Mucosa of stomach (tissue), 1 donor: Measurements from ENCODE around the gene ACTN3.
"Not testable (repeated sequence)": the region's sequence is repeated elsewhere in the genome, so short reads cannot be mapped to it uniquely, and the experiment has no call there.

ENCODE experiments used
- H3K27me3 ChIP-seq: one replicate; pipeline ENCODE4 v1.7.0; 2013; ENCODE audit warnings: mild to moderate bottlenecking, low read length; ENCODE audit not compliant: control insufficient read depth, insufficient read depth
- H3K36me3 ChIP-seq: one replicate; pipeline ENCODE4 v1.7.0; 2013; ENCODE audit warnings: low read length; ENCODE audit not compliant: control insufficient read depth, insufficient read depth
- H3K4me1 ChIP-seq: one replicate; pipeline ENCODE4 v1.7.0; 2013; ENCODE audit warnings: mild to moderate bottlenecking, low read length; ENCODE audit not compliant: control insufficient read depth, insufficient read depth
- H3K4me3 ChIP-seq: one replicate; pipeline ENCODE4 v1.7.0; 2013; ENCODE audit warnings: low read length
- H3K9ac ChIP-seq: one replicate; pipeline ENCODE4 v1.7.0; 2013; ENCODE audit warnings: mild to moderate bottlenecking, low read length, moderate library complexity
- H3K9me3 ChIP-seq: one replicate; pipeline ENCODE4 v1.7.0; 2013; ENCODE audit warnings: mild to moderate bottlenecking, low read length, moderate library complexity; ENCODE audit not compliant: control insufficient read depth
- donor health status: Pancreatic carcinoma.

The ACTN3 gene

DNA sequence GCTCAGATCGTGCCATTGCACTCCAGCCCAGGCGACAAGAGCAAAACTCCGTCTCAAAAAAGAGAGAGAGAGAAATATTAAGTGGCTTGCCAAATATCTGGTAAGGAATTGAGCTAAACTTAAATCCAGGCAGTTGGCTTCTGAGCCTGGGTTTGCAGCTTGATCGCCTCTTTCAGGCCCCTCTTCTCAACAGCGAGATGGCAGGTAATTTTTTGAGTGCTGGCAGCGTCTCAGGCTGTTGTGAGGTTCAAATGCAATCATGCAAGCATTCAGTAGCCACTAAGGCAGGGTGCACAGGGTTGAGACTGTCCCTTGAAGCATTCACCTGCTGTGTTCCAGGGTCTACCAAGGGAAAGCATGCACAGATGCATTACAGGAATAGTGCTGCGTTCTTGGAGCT is 22.4 kb downstream of the ACTN3 start:
- Histone ChIP-seq H3K4me3 (no peak overlapping the region), H3K9me3 (no peaks in the 10 kb centered on the region), H3K27me3 (peaks cover 9% of the 10 kb centered on the region), H3K9ac (no peak overlapping the region), H3K36me3 (no peaks in the 10 kb centered on the region), H3K4me1 (peaks cover 8% of the 10 kb centered on the region)

- Histone ChIP-seq H3K36me3 (no peaks in the 10 kb centered on the region), H3K4me3 (no peak overlapping the region), H3K4me1 (peaks cover 8% of the 10 kb centered on the region), H3K27me3 (peaks cover 9% of the 10 kb centered on the region), H3K9ac (no peak overlapping the region), H3K9me3 (no peaks in the 10 kb centered on the region)
These were observed 23.6 kb downstream of the ACTN3 start for GRCh38 chr11:66570079-66570849.

- H3K36me3 ChIP-seq = no peaks in the 10 kb centered on the region
- H3K9ac ChIP-seq = no peak overlapping the region
- peaks cover 8% of the 10 kb centered on the region for H3K4me1 ChIP-seq
- no peaks in the 10 kb centered on the region for H3K9me3 ChIP-seq
- no peak overlapping the region for H3K4me3 ChIP-seq
- peaks cover 9% of the 10 kb centered on the region for H3K27me3 ChIP-seq
These were observed 24.1 kb downstream of the ACTN3 start for GRCh38 chr11:66570850-66571180.

- H3K9ac ChIP-seq = no peak overlapping the region
- H3K27me3 ChIP-seq = peaks cover 4% of the 10 kb centered on the region
- no peaks in the 10 kb centered on the region for H3K36me3 ChIP-seq
- peaks cover 3% of the 10 kb centered on the region for H3K4me1 ChIP-seq
- no peak overlapping the region for H3K4me3 ChIP-seq
- no peaks in the 10 kb centered on the region for H3K9me3 ChIP-seq
These were observed 32.4 kb downstream of the ACTN3 start for GRCh38 chr11:66579017-66579606.

DNA sequence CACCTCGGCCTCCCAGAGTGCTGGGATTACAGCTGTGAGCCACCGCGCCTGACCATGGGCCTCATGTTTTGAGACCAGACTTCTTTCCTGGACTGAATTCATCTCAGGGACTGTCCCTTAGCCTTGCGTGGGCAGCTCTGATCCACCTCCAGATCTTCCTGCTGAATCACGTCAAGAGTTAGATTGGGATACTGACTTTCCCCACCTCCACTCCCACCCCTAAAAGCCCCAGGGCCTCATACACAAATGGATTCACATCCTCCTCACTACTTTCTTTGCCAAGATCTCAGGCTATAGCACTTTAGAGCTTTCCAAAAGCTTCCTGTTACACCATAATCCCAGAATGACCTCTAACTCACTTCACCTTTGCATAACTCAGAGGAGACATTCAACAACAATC is 34.1 kb downstream of the ACTN3 start:
- no peaks in the 10 kb centered on the region for H3K9me3 ChIP-seq
- peaks cover 4% of the 10 kb centered on the region for H3K27me3 ChIP-seq
- no peak overlapping the region for H3K9ac ChIP-seq
- peaks cover 3% of the 10 kb centered on the region for H3K4me1 ChIP-seq
- no peaks in the 10 kb centered on the region for H3K36me3 ChIP-seq
- no peak overlapping the region for H3K4me3 ChIP-seq

- Histone ChIP-seq H3K4me3 (no peak overlapping the region), H3K9ac (no peak overlapping the region), H3K4me1 (peaks cover 3% of the 10 kb centered on the region), H3K27me3 (peaks cover 4% of the 10 kb centered on the region), H3K9me3 (no peaks in the 10 kb centered on the region), H3K36me3 (no peaks in the 10 kb centered on the region)
These were observed 34.6 kb downstream of the ACTN3 start for GRCh38 chr11:66581261-66581660.

DNA sequence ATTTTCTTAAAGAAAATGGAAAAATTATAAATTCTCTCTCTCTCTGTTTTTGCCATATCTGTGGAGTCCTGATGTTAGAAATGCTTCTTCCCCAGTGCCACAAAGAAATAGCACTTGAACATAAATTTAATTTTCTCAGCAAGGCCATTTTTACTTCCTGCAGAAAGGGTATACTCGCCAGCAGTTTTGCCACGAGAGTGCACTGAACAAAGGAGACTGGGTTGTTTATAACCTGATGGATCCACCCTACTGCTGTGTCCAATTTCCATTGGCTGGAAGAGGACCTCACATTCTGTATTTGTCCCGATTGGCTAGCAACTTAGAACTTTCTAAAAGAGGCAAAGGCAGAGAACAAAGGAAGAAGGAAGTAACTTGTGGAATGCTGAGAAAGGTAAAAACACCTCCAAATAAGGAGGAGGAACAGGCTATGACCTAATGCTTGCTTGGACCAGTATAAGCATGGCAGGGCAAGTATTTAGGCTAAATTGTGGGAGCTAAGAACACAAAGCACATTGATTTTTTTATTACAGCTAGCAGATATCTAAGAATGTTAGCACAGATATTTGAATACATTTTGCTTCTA is 36.0 kb downstream of the ACTN3 start:
- not testable (repeated sequence) for H3K9me3 ChIP-seq, H3K9ac ChIP-seq, H3K36me3 ChIP-seq, H3K4me1 ChIP-seq, H3K4me3 ChIP-seq, H3K27me3 ChIP-seq

- H3K27me3 ChIP-seq, H3K9ac ChIP-seq, H3K4me3 ChIP-seq, H3K36me3 ChIP-seq, H3K9me3 ChIP-seq, H3K4me1 ChIP-seq: not testable (repeated sequence)
These were observed 38.7 kb downstream of the ACTN3 start for GRCh38 chr11:66585447-66585846.

- Histone ChIP-seq H3K36me3 (no peaks in the 10 kb centered on the region), H3K9me3 (no peaks in the 10 kb centered on the region), H3K27me3 (no peaks in the 10 kb centered on the region), H3K4me3 (no peak overlapping the region), H3K4me1 (no peaks in the 10 kb centered on the region), H3K9ac (no peak overlapping the region)
These were observed 39.4 kb downstream of the ACTN3 start for GRCh38 chr11:66586136-66586535.

GRCh38 chr11:66589315-66589714 is 42.6 kb downstream of the ACTN3 start:
- peaks cover 17% of the 10 kb centered on the region for H3K4me1 ChIP-seq
- not testable (repeated sequence) for H3K9ac ChIP-seq, H3K9me3 ChIP-seq, H3K36me3 ChIP-seq, H3K4me3 ChIP-seq, H3K27me3 ChIP-seq

DNA sequence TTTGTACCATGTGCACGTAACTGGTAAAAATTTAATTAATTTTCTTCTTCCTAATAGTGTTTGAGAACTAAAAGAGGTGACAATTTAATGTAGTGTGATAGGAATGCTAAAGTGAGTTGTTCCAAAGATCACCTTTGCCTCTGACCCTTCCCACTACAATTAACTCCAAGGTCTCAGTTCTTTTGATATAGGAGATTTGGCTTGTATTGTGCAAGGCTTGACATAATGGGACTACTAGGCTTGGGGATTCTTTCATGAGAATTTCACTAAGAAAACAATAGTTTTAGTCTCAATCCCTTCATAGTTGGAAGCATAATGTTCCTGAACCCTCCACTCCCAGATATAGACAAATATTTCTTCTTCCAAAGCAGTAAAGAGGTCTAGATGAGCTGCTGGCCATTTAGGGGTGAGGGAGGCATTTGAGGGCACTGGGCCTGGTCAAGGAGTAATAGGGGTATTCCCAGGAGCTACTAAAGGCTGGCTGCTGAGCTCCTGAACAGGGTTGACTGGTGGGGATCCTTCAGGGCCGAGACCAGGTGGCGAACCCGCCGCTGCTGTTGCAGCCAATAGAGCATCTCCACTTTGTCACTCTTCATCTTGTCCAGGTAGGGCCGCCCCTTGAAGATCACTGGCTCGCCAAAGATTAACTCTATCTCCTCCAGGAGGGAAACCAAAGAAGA is 43.4 kb downstream of the ACTN3 start:
- no peak overlapping the region for H3K9ac ChIP-seq
- no peaks in the 10 kb centered on the region for H3K27me3 ChIP-seq
- no peaks in the 10 kb centered on the region for H3K36me3 ChIP-seq
- H3K9me3 ChIP-seq = no peaks in the 10 kb centered on the region
- peaks cover 21% of the 10 kb centered on the region for H3K4me1 ChIP-seq
- H3K4me3 ChIP-seq = no peak overlapping the region

DNA sequence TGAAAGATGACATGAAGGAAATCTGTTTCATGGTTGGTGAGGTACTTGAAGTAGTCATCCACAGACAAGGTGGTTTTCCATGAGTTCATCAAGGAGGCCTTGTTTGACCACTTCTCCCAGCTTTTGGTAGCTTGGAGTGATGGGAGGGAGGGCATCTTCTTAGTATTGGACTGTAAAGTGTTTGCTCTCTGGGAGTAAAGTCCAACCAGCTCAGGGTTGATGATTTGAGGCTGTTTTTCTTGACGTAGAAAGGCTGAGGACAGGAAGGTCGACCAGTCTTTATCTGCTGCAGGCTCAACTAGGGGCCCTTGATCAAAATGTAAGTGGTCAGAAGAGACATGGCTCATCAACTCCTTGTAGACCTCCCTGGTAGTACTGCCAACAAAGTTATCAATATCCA is 44.5 kb downstream of the ACTN3 start:
- peaks cover 30% of the 10 kb centered on the region for H3K4me1 ChIP-seq
- H3K27me3 ChIP-seq = no peaks in the 10 kb centered on the region
- H3K9me3 ChIP-seq = no peaks in the 10 kb centered on the region
- H3K4me3 ChIP-seq = no peak overlapping the region
- H3K9ac ChIP-seq = no peak overlapping the region
- no peaks in the 10 kb centered on the region for H3K36me3 ChIP-seq
